Stimulated activated CD4-positive, alpha-beta T cell treated with anti-CD3 and anti-CD28 coated beads, Interleukin-4, amount 100 ng/mL, for 24 hours (primary cell): ENCODE data around the gene CNOT11.
"Not testable (repeated sequence)": the region's sequence is repeated elsewhere in the genome, so short reads cannot be mapped to it uniquely, and the experiment has no call there.

Experiments used
- DNase-seq: peaks from one replicate; pipeline ENCODE4 v3.0.0-alpha.2; 2020

Gene CNOT11

DNA sequence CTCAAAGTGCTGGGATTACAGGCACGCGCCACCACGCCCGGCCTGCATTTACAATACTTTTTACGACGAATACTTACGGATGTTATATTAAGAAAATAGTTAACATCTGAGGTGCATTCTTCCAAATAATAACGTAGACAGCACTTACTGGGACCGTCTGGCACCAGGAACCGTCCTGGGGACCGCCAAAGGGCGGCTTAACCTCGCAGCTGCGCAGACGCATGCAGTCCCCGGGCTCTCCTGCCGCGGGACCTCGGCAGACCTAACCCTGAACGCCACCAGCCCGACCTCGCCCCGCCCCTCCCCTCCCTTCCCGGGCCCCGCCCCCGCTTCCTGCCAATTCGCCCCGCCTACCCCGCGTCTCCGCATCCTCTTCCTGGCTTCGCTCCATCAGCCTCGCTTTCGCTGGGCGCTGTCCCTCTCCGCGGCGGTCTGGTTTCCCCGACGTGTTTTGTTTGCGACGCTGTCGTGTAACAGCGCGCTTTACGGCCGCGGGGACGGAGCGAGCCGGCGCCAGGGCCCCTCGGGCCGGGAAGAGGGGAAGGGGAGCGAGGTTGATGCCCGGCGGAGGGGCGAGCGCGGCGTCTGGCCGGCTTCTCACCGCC, at the start of gene CNOT11:
Gene CNOT11, plus strand, starts transcription at position 479 of the 605 bp plus-strand sequence. Its CDS starts 79 bp downstream, at position 558.
- peak; percentile 99 for DNase-seq

DNA sequence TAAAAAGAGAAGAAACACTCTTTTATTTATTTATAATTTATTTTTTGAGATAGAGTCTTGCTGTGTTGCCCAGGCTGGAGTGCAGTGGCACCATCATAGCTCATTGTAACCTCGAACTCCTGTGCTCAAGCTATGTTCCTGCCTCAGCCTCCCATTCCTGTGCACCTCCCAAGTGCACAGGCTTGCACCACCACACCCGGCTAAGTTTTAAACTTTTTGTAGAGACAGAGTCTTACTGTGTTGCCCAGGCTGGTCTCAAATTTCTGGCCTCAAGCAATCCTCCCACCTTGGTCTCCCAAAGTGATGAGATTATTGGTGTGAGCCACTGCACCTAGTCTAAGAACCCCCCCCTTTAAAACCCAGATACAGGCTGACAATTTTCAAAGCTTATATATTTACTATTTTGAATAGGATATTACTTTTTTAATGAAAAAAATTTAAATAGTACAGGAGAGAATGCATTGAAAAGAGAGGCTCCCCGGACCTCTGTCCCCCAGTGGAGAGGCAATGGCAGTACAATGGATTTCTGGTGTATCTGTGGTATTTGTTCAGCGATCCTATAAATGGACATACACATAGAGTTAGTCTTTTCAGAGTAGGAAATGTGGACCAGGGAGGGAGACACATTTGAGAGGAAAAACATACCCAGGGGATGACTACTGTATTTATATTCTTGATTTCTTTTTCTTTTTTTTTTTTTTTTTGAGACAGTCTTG, 48.1 kb upstream of the CNOT11 start:
- DNase-seq: no peak

GRCh38 chr2:101205521-101206479, 46.9 kb upstream of the CNOT11 start:
- peak; percentile 34 for DNase-seq

DNA sequence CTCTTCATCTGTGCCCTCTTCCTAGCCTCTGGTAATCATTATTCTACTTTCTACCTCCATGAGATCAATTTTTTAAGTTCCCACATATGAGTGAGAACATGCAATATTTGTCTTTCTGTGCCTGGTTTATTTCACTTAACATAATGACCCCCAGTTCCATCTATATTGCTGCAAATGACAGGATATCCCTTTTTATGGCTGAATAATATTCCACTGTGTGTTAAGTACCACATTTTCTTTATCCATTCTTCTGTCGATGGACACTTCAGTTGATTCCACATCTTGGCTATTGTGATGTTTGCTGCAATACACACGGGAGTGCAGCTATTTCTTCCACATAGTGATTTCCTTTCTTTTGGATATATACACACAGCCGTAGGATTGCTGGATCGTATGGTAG, 43.9 kb upstream of the CNOT11 start:
- DNase-seq: no peak

DNA sequence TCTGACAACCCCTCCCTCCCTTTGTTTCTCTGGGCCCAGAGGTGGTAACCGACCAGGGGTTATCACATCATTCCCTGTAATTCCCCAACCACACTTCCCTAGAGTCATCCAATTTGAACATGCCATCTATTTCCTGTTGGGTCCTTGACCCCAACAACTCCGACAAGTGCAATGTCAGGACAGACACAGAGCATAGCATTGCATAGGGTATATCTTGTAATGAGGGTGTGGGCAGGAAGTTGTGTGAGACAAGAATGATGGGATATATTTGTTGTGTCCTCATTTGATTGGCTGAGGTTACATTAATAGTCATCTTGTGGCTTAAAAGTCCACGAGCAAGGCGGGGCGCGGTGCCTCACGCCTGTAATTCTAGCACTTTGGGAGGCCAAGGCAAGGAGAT, 33.4 kb upstream of the CNOT11 start:
- DNase-seq: no peak

DNA sequence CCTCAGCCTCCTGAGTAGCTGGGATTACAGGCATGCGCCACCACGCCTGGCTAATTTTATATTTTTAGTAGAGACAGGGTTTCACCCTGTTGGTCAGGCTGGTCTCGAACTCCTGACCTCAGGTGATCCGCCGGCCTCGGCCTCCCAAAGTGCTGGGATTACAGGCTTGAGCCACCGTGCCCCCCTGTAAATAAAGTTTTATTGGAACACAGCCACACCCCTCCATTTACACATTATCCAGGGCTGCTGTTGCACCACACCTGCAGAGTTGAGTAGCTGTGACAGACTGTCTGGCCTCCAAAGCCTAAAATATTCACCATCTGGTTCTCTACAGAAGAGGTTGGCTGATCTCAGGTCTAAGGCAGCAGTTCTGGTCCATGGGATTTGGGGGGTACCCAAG, 32.6 kb upstream of the CNOT11 start:
- not testable (repeated sequence) for DNase-seq

- peak; percentile 39 for DNase-seq
These were observed 28.9 kb upstream of the CNOT11 start for GRCh38 chr2:101223814-101224231.

GRCh38 chr2:101230541-101231001, 22.1 kb upstream of the CNOT11 start:
- no peak for DNase-seq

DNA sequence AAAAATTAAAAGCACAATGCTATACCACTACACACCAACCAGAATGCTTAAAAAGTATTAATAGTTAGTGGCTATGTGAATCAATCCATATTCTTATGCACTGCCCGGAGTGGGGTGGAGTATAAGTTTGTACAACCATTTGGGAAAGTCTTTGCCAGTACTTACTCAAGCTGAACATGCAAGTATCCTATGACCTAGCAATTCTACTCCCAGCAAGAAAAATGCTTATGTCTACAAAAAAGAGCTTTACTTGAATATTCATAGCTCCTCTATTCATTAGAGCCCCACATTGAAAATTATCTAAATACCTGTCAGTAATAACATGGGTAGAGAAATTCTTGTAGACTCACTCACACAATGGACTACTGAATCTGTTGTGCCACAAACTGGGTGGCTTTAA, 21.4 kb upstream of the CNOT11 start:
- no peak for DNase-seq

- no peak for DNase-seq
These were observed 20.6 kb upstream of the CNOT11 start for GRCh38 chr2:101231937-101232730.

GRCh38 chr2:101232770-101233169, 19.9 kb upstream of the CNOT11 start:
- no peak for DNase-seq

- DNase-seq: no peak
These were observed 18.3 kb upstream of the CNOT11 start for GRCh38 chr2:101234169-101234938.

GRCh38 chr2:101235956-101236355, 16.7 kb upstream of the CNOT11 start:
- not testable (repeated sequence) for DNase-seq

- DNase-seq: not testable (repeated sequence)
These were observed 14.7 kb upstream of the CNOT11 start for GRCh38 chr2:101237944-101238343.

DNA sequence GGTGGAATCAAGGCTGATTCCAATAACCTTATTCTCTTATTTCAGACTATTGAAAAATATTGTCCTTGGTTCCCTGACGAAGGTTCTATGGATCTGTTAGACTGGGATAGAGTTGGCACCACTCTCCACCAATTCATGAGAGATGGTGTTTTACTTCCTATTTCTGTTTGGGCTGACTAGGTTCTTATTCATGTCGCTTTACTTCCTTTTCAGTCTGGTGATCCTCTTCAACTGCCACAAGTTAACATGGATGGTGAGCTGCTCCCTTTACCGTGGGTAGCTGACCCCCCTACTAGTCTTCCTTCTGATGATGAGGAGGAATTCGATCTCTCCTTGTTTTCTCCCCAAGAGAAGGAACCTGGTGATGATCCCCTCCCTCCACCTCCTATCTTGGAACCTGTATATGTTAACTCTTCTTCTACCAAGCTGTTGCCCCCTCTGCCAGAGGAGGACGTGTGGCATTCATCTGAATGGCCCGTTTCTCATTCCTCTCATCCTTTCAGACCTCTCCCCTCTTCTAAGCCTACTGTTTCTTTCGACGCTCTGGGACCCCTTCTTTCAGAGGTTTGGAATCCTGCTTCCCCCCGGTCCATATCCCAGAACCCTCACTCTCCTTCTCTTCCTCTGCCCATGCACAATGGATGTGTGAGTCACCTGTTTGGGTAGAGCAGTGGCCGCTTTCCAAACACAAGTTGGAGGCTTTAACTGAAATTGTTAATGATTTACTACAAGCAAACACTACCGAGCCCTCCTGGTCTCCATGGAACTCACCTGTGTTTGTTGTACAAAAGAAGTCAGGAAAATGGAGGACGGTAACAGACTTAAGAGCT, 13.5 kb upstream of the CNOT11 start:
- DNase-seq: no peak

DNA sequence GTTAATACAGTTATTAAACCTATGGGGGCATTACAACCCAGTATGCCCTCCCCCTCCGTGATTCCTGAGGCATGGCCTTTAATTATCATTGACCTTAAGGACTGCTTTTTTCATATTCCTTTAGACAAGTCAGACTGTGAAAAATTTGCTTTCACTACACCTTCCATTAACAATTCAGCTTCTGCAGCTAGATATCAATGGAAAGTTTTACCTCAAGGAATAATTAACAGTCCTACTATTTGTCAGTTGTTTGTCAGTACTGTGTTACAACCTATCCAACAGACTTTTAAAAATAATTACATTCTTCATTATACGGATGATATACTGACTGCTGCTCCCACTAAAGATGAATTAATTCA, 12.9 kb upstream of the CNOT11 start:
- not testable (repeated sequence) for DNase-seq

DNA sequence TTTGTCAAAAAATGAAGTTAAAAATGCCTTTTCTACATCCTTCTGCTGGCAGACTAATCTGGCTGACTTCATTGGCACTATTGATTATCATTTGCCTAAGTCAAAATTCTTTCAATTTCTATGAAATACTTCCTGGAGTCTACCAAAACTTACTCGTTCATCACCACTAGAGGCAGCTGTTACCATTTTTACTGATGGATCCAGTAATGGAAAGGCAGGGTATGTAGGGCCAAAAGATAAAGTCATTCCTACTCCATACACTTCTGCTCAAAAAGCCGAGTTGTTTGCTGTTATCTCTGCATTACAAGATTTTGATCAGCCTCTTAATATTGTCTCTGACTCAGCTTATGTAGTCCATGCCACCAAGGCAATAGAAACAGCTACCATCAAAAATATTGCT, 12.0 kb upstream of the CNOT11 start:
- DNase-seq: not testable (repeated sequence)

GRCh38 chr2:101241158-101241557, 11.5 kb upstream of the CNOT11 start:
- DNase-seq: no peak

DNA sequence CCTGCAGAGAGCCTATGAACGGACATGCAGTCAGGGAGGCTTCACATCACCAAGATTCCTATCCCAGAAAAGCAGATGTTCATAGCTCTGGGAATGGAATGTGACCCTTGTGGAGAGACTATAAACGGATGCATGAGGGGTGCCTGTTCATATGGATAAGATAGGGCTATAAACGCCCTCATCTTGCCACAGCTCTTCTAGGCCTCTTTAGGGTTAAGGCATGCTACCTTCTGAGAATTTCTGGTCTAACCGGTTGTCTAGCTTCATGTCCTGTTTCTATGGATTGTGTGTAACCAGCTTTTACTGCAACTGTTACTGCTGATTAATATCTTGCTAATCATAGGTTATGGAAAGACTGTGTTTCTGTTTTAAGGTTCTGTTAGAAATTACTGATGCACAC, 8.3 kb upstream of the CNOT11 start:
- not testable (repeated sequence) for DNase-seq

- DNase-seq: not testable (repeated sequence)
These were observed 7.8 kb upstream of the CNOT11 start for GRCh38 chr2:101244899-101245298.

DNA sequence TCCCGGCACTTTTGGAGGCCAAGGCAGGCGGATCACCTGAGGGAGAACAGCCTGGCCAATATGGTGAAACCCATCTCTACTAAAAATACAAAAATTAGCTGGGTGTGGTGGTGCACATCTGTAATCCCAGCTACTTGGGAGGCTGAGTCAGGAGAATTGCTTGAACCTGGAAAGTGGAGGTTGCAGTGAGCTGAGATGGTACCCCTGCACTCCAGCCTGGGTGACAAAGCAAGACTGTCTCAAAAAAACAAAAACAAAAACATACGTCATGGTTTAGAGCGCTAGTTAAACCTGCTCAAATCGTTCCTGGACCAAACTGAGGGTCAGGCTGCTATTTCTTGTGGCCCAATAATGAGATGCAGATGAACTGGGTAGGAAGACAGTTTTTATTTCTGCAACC, 7.2 kb upstream of the CNOT11 start:
- DNase-seq: not testable (repeated sequence)
